GM23338 (cell line): ENCODE results near the gene ERRFI1. TPM values are rescaled to one million over a fixed set of nuclear protein-coding genes. Genes with fewer than 3 reads are reported as not detected.

Source experiments
- ATAC-seq: fragments of 200-7000 bp; cut with Tn5 transposase; 3 replicates; pipeline ENCODE4 v1.9.1; 2020
- DNase-seq: peaks from one replicate; pipeline ENCODE4 v3.0.0-alpha.2; 2015; ENCODE audit warnings: low spot score
- H2AFZ ChIP-seq: fragments of 200-600 bp; sonication (generic); 2 replicates; pipeline ENCODE4 v1.8.0; 2016; ENCODE audit warnings: antibody characterized with exemption, mild to moderate bottlenecking, moderate library complexity
- H3F3A ChIP-seq: fragments of 200-600 bp; sonication (generic); replicated peaks from 2 replicates; pipeline ENCODE4 v1.8.0; 2017; ENCODE audit warnings: antibody characterized with exemption, mixed run types, low read depth
- H3K27ac ChIP-seq: fragments of 200-600 bp; sonication (generic); 2 replicates; pipeline ENCODE4 v1.6.1; 2016; ENCODE audit warnings: low read depth
- H3K27me3 ChIP-seq: fragments of 200-600 bp; sonication (generic); 2 replicates; pipeline ENCODE4 v1.8.0; 2016; ENCODE audit warnings: mild to moderate bottlenecking, mixed run types, moderate library complexity; ENCODE audit not compliant: insufficient read depth
- H3K36me3 ChIP-seq: fragments of 200-600 bp; sonication (generic); 2 replicates; pipeline ENCODE4 v1.8.0; 2016; ENCODE audit warnings: mild to moderate bottlenecking; ENCODE audit not compliant: insufficient read depth
- H3K4me1 ChIP-seq: fragments of 200-600 bp; sonication (generic); 2 replicates; pipeline ENCODE4 v1.8.0; 2016; ENCODE audit warnings: mild to moderate bottlenecking, moderate library complexity; ENCODE audit not compliant: insufficient read depth
- H3K4me2 ChIP-seq: fragments of 200-600 bp; sonication (generic); 2 replicates; pipeline ENCODE4 v1.7.1; 2017; ENCODE audit warnings: mixed run types
- H3K4me3 ChIP-seq: fragments of 200-600 bp; sonication (generic); 2 replicates; pipeline ENCODE4 v1.6.1; 2016; ENCODE audit warnings: mixed run types
- H3K79me2 ChIP-seq: fragments of 200-600 bp; sonication (generic); replicated peaks from 2 replicates; pipeline ENCODE4 v1.8.0; 2017; ENCODE audit warnings: mild to moderate bottlenecking; ENCODE audit not compliant: insufficient read depth
- H3K9me2 ChIP-seq: fragments of 200-600 bp; sonication (generic); 2 replicates; pipeline ENCODE4 v1.8.0; 2017; ENCODE audit not compliant: insufficient read depth
- H4K20me1 ChIP-seq: fragments of 200-600 bp; sonication (generic); replicated peaks from 2 replicates; pipeline ENCODE4 v1.8.0; 2017; ENCODE audit warnings: mild to moderate bottlenecking; ENCODE audit not compliant: insufficient read depth
- H3K27ac Mint-ChIP-seq: 2 replicates; pipeline ENCODE4 v1.8.0; 2020; ENCODE audit warnings: inconsistent platforms, mild to moderate bottlenecking, moderate library complexity, mixed read lengths
- H3K27me3 Mint-ChIP-seq: 3 replicates; pipeline ENCODE4 v1.8.0; 2022; ENCODE audit warnings: low read depth, mild to moderate bottlenecking, moderate library complexity, mixed read lengths, inconsistent platforms; ENCODE audit not compliant: insufficient read depth, poor library complexity
- H3K36me3 Mint-ChIP-seq: 3 replicates; pipeline ENCODE4 v1.8.0; 2021; ENCODE audit warnings: low read depth, mild to moderate bottlenecking, inconsistent platforms, moderate library complexity, mixed read lengths
- H3K4me1 Mint-ChIP-seq: 3 replicates; pipeline ENCODE4 v1.8.0; 2020; ENCODE audit warnings: mild to moderate bottlenecking, inconsistent platforms, mixed read lengths
- H3K4me3 Mint-ChIP-seq: 3 replicates; pipeline ENCODE4 v1.8.0; 2021; ENCODE audit warnings: moderate library complexity, mild to moderate bottlenecking, inconsistent platforms, mixed read lengths
- H3K9me3 Mint-ChIP-seq: 3 replicates; pipeline ENCODE4 v1.8.0; 2020; ENCODE audit warnings: moderate library complexity, mild to moderate bottlenecking, inconsistent platforms, mixed read lengths
- ETS1 ChIP-seq: IDR thresholded peaks from 2 replicates; pipeline ENCODE4 v1.6.1; 2016; ENCODE audit warnings: antibody characterized with exemption
- EZH2 ChIP-seq: fragments of 200-600 bp; sonication (generic); IDR thresholded peaks from one replicate; pipeline ENCODE4 v1.8.0; 2017; ENCODE audit warnings: antibody characterized with exemption, mild to moderate bottlenecking, low read depth; ENCODE audit not compliant: unreplicated experiment
- ZNF114 ChIP-seq: fragments of 250-450 bp; sonication (Bioruptor Pico); IDR thresholded peaks from 2 replicates; pipeline ENCODE4 v1.5.0; 2020; ENCODE audit warnings: mild to moderate bottlenecking, moderate library complexity
- ZNF331 ChIP-seq: fragments of 250-450 bp; sonication (Bioruptor Pico); IDR thresholded peaks from 2 replicates; pipeline ENCODE4 v1.5.0; 2020; ENCODE audit warnings: low read depth, mild to moderate bottlenecking, moderate library complexity
- ZNF462 ChIP-seq: fragments of 250-450 bp; sonication (Bioruptor Pico); IDR thresholded peaks from 2 replicates; pipeline ENCODE4 v1.5.0; 2020; ENCODE audit warnings: mild to moderate bottlenecking, moderate library complexity
- polyA plus RNA-seq: library from polyadenylated mRNA; unstranded; fragments of >200 nt; fragmentation: Nextera tagmentation; extraction: Ambion mirVana; gene quantifications from 2 replicates; pipeline ENCODE4 v1.2.1, GENCODE V29; 2016
- total RNA-seq: library from RNA; depleted of rRNA; stranded (reverse); fragments of >200 nt; shearing (Covaris generic); gene quantifications from 2 replicates; pipeline ENCODE4 v1.2.3, GENCODE V29; 2014

Gene ERRFI1
- total and polyA plus RNA-seq, 2 experiments from 2014 or later: 22.9 to 59.8 TPM

GRCh38 chr1:7989762-7990428 is 36.2 kb downstream of the ERRFI1 start (continued):
- TF ChIP-seq ZNF462 (CRISPR knock-in tag) (no peak), ETS1 (no peak), ZNF114 (CRISPR knock-in tag) (no peak)

- DNase-seq (no peak), ATAC-seq (no peak)
- Mint-ChIP-seq H3K36me3 (peaks cover 41% of the 10 kb centered on the region), H3K27ac (no peak overlapping the region), H3K4me3 (no peak overlapping the region), H3K4me1 (peaks cover 15% of the 10 kb centered on the region), H3K9me3 (no peaks in the 10 kb centered on the region), H3K27me3 (peaks cover 12% of the 10 kb centered on the region)
- H3K4me1 ChIP-seq: peaks cover 3% of the 10 kb centered on the region; the same call in 1 of the 2 replicates
- no peaks in the 10 kb centered on the region for H3K9me2 ChIP-seq
- H3K36me3 ChIP-seq: peaks cover 19% of the 10 kb centered on the region
- no peak overlapping the region for H2AFZ ChIP-seq
- no peaks in the 10 kb centered on the region for H4K20me1 ChIP-seq
- H3K27me3 ChIP-seq: no peaks in the 10 kb centered on the region
- no peak overlapping the region for H3K27ac ChIP-seq
- H3F3A ChIP-seq: peaks cover 9% of the 10 kb centered on the region; the same call in 1 of the 2 replicates
- H3K4me3 ChIP-seq: no peak overlapping the region
- H3K4me2 ChIP-seq: no peak overlapping the region
- no peaks in the 10 kb centered on the region for H3K79me2 ChIP-seq
- TF ChIP-seq ZNF462 (CRISPR knock-in tag) (no peak), EZH2 (no peak), ZNF331 (CRISPR knock-in tag) (no peak)
Measured at GRCh38 chr1:7988576-7988975, 37.5 kb downstream of the ERRFI1 start.
